Heart left ventricle (tissue), 13 donors: Measurements from ENCODE around the gene XPO6.

Experiments used
- CTCF ChIP-seq, 12 donors: fragments of 200-600 bp; sonication (generic) in 4 of 12; IDR thresholded peaks; one replicate each; pipeline versions ENCODE4 v1.5.0 to v1.8.0; 2018 to 2022; ENCODE audit warnings: antibody characterized with exemption in 12 of 12, mild to moderate bottlenecking in 5 of 12
- POLR2A ChIP-seq, 2 donors: fragments of 450-650 bp; IDR thresholded peaks; one replicate each; pipeline ENCODE4 v1.6.1; 2017; ENCODE audit warnings: antibody characterized with exemption in 2 of 2, mild to moderate bottlenecking in 2 of 2, moderate library complexity in 2 of 2
- donor health status: ischemic (EF 13 %, LVEDD 7.1; RV severe dilation, severe dysfunction).
- donor health status: DM: no; HTN: yes; CAD: no.
- donor health status: DM: no; HTN: no; CAD: no.
- donor health status: ischemic (EF 25% LVEDD 6.9; RV normal size, moderate dysfunction).
- donor health status: ischemic (EF 25% LVEDD 5.7; RV mildly dilated, moderate dysfunction).
- donor health status: ischemic (EF 35%, LVEDD 5.7; RV mildly dilated, moderate dysfunction).
- donor health status: nonischemic (EF 11% LVEDD 7.7; RV severe dilation, severe dysfunction).
- donor health status: DM: yes; HTN: yes; CAD: no.
- donor health status: PGD.
- donor health status: ischemic (EF 29% LVEDD 5.4; RV normal size, mild dysfunction).
- donor health status: nonischemic (EF 23%, LVEDD 6.1; RV moderate dilation, normal function).

- TF ChIP-seq POLR2A (IDR thresholded peaks at IDR 0.05) = no peak
- no peak for TF ChIP-seq CTCF (IDR thresholded peaks at IDR 0.05)
These were observed 101.7 kb downstream of the XPO6 start for GRCh38 chr16:28110074-28110473.
